Measurements from ENCODE around the gene TMEM129.

The TMEM129 gene, protein sequence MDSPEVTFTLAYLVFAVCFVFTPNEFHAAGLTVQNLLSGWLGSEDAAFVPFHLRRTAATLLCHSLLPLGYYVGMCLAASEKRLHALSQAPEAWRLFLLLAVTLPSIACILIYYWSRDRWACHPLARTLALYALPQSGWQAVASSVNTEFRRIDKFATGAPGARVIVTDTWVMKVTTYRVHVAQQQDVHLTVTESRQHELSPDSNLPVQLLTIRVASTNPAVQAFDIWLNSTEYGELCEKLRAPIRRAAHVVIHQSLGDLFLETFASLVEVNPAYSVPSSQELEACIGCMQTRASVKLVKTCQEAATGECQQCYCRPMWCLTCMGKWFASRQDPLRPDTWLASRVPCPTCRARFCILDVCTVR

GRCh38 chr4:1721003-1721665, at the start of gene TMEM129, which contains the start of gene TACC3:
Gene TMEM129 (minus strand): TSS chr4:1721323. CDS start chr4:1720837, 486 bp downstream.
Gene TACC3 (plus strand): TSS chr4:1721521. CDS start chr4:1723422, 1,901 bp downstream.
- peak; percentile 87 to 98 (median 95) for DNase-seq
- intact Hi-C loops (cut with DNase I) = loop anchor here (10.0 kb wide), 1 partner anchor 366 kb away; no protein-coding TSS in a partner anchor

DNA sequence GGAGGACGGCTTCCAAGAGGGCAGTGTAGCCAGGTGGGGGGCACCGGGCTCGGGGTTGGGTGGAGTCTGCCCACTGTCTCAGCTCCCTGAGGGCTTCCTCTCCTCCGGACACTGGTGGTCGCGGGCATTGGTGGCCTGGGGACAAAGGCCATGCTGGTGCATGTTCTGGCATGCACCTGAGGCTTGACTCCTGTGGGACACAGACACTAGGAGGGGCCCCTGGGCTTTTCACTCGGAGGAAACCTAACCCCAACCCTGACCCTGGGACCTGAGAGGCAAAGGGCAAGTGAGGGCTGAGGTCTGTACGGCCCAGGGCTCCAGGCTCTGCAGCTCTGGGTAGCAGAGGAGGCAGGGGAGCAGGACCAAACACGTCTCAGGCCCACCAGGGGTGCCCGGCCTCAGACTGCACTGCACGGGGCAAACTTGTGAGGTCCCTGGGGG, 49.7 kb upstream of the TMEM129 start:
- DNase-seq = no peak
- intact Hi-C loops (cut with DNase I) = no loop called here

DNA sequence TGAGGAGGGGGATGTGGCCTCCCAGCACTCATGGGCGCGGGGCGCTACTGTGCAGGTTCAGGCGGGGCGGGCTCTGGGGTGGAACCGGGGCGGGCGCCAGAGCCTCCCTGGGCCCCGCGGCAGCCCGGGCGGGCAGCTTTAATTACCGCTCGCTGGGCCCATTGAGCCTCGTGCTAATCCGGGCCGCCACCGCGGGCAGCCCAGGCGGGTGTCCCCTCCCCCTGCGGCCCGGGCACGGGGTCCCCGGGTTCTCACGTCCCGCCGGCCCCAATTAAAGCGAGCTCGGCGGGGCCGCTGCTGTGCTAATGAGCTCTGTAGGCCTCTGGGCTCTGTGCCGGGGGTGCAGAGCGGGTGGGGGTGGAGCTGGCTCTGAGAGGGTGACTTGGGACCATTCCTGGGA, 49.1 kb upstream of the TMEM129 start:
- DNase-seq = peak in 27 of 42 donors; percentile 19 to 82 (median 54)
- intact Hi-C loops (cut with DNase I) = no loop called here

GRCh38 chr4:1769692-1770091, 48.6 kb upstream of the TMEM129 start:
- intact Hi-C loops (cut with DNase I) = no loop called here
- no peak for DNase-seq

DNA sequence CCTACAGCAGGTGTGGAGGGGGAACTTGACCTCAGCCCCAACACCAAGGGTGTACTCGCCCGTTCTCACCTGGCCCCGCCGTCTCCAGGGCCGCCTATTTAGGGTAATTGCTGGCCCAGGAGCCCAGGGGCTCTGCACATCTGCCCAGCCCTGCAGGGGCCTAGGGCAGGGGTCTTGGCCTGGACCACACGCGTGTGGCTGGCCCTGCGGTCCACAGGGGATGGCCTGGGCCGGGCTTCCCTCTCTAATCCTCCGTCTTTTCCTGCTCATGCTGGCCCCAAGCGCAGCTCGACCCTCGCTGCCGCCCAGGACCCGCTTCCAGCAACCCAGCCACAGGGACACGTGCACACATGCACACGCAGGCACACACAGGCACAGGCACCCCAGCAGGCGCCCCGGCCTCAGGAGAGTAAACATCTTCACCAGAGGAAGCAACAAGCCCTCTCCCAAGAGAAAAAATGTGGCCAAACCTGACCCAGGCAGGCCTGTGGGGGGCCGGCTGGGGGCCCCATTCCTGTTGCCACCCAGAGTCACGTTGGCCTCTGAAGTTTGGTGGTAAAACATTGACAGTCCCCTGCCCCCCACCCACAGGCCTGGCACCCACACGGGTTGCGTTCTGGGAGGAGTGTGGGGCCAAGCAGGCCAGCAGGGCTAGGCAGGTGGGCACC, 47.4 kb upstream of the TMEM129 start:
- intact Hi-C loops (cut with DNase I) = no loop called here
- no peak for DNase-seq

- peak in 1 of 42 donors; percentile 22 for DNase-seq
- intact Hi-C loops (cut with DNase I) = no loop called here
These were observed 46.7 kb upstream of the TMEM129 start for GRCh38 chr4:1767770-1768366.

DNA sequence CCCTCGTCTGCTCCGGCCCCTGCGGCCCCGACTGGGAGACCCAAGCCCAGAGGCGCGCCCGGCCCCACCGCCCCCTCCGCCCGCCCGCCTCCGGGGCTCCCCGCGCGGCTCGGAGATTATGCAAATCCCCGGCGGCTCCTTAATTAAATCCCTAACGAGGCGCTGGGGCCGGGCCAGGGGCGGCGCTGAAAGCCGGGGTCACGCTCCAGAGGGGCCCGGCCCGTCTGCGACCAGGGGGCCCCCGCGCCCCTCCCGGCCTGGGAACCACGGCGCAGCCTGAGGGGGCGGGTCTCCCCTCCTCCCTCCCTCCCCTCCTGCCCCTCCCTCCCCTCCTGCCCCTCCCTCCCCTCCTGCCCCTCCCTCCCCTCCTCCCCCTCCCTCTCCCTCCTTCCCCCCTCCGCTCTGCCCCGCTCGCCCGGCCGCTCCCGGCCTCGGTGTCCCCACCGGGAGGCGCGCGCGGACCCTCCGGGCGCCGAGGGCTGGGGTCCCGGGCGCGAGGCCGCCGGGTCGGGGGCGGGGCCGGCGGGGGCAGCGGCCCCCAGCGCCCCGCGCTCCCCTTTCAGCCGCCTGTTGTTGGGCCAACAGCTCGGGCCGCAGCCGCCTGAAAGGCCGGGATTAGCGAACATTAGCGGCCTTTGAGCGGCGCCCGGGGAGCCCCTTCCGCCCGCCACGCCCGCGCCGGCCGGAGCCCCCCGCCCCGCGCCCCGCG, 46.1 kb upstream of the TMEM129 start:
- intact Hi-C loops (cut with DNase I) = no loop called here
- DNase-seq = peak in 16 of 42 donors; percentile 12 to 71 (median 48)

GRCh38 chr4:1766106-1767060, 45.3 kb upstream of the TMEM129 start:
- intact Hi-C loops (cut with DNase I) = no loop called here
- peak in 2 of 42 donors; percentile 35 to 37 for DNase-seq

DNA sequence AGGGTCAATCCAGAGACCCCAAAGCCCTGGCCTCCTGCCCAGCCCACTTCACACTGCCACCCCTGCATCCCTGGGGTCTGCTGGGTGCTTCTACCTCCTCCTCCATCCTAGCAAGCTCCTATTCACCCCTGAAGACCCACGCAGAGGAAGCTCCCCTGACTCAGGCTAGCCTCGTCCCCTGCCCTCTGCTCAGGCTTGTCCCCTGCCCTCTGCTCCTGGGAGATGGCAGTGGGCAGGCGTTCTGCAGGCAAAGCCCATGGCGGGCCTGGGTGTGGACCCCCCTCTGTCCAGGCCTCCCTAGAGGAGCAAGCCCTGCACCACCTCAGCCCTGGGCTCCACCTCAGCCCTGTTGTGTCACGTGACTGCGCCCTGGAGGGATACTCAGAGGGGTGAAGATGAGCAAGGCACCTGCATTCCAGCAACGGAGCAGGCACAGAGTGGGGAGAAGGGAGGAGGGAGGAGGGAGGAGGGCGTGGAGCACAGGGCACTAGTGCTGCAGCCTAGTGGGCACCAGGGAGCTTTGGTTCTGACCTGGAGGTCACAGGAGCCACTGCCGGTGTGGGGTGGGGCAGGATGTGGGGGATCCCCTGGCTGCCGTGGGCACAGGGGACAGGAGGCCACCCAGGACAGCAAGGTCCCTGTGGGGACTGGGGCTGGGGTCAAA, 44.4 kb upstream of the TMEM129 start:
- DNase-seq = no peak
- intact Hi-C loops (cut with DNase I) = no loop called here

- DNase-seq = no peak
- intact Hi-C loops (cut with DNase I) = no loop called here
These were observed 43.5 kb upstream of the TMEM129 start for GRCh38 chr4:1764670-1765069.

GRCh38 chr4:1763550-1764080, 42.5 kb upstream of the TMEM129 start:
- peak in 32 of 42 donors; percentile 18 to 75 (median 44) for DNase-seq
- intact Hi-C loops (cut with DNase I) = no loop called here

GRCh38 chr4:1763070-1763549, 42.0 kb upstream of the TMEM129 start:
- intact Hi-C loops (cut with DNase I) = no loop called here
- peak in 4 of 42 donors; percentile 24 to 58 (median 39) for DNase-seq

DNA sequence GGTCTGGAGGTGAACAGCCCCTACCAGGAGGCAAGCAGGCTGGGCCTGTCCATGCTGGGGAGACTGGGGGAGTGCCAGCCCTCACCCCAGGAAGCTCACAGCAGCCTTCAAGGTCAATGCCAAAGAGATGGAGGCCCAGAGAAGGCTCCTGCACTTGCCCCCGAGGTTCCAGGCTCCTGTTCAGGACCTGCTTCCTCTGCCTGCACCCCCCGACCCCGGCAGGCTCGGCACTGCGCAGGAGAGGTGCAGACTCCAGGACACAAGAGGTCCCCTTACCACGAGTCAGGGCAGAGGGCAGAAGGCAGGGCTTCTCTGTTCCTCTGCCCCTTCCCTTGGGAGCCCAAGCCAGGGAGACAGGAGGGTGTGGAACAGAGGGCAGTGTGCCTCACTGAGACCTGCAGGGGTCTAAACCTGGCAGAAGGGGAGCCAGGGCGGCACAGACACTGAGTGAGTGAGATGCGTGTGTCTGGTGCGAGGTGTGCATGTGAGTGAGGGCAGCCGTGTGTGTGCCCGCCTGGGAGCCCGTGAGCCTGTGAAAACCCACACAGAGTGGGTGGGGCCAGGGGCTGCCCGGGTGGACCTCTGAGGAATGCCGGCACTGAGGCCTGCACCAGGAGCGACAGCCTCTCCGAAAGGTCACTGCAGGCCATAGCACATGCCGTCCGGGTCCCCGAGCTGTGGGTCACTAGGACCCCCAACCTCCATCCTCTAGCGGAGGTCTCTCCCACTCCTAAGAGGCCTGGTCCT, 41.3 kb upstream of the TMEM129 start:
- DNase-seq = no peak
- intact Hi-C loops (cut with DNase I) = no loop called here

DNA sequence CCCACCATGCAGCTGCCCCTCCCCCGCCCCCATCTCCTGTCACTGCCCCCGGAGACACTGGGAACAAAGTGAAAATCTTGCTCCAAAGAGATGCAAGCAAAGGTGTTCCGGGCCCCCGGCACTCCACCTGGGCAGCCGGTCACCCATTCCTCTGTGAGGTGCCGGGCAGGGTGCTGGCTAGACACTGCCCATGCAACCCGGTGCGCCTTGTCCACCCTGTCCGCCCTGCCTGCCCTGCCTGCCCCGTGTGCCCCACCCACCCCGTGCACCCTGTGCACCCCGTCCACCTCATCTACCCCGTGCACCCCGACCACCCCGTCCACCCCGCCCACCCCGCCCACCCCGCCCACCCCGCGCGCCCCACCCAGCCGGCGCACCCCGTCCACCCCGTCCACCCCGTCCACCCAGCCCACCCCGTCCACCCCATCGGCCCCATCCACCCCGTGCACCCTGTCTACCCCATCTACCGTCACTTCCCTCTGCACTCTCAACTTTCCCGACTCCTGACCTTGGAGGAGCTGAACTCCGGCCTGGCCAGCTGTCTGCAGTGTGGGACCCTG, 40.1 kb upstream of the TMEM129 start:
- no peak for DNase-seq
- intact Hi-C loops (cut with DNase I) = no loop called here

- intact Hi-C loops (cut with DNase I) = no loop called here
- DNase-seq = peak in 1 of 42 donors; percentile 38
These were observed 39.5 kb upstream of the TMEM129 start for GRCh38 chr4:1760521-1761071.
